BJ (cell line): ENCODE measurements around the gene LMO1. TPM values are rescaled to one million over a fixed set of nuclear protein-coding genes. Genes with fewer than 3 reads are reported as not detected.
A peak's percentile ranks its signal among the peaks of the same experiment; 100 is the strongest.

ENCODE experiments used
- CTCF ChIA-PET: fragments of 350-600 bp; formaldehyde crosslinking; extraction: SDS; loops from one replicate; lab custom pipeline; 2021; ENCODE audit warnings: antibody characterized with exemption, inconsistent platforms; lab: Yijun Ruan, JAX
- POLR2A ChIA-PET: fragments of 300-600 bp; sonication (Branson Sonifier 250); formaldehyde crosslinking; extraction: SDS; loops from one replicate; lab custom pipeline; 2021; ENCODE audit warnings: antibody characterized with exemption; lab: Charles Lee
- DNase-seq: peaks from one replicate; pipeline ENCODE4 v3.0.0-alpha.2; 2011; ENCODE audit warnings: low read depth
- H3K27me3 ChIP-seq: 2 replicates; pipeline ENCODE4 v1.6.0; 2011; ENCODE audit warnings: low read length; ENCODE audit not compliant: control insufficient read depth, insufficient read depth
- H3K36me3 ChIP-seq: 2 replicates; pipeline ENCODE4 v1.5.1; 2011; ENCODE audit warnings: low read length; ENCODE audit not compliant: control insufficient read depth, insufficient read depth
- H3K4me3 ChIP-seq: 2 replicates; pipeline ENCODE4 v1.5.1; 2011; ENCODE audit warnings: low read depth, mild to moderate bottlenecking, control low read depth, low read length
- CTCF ChIP-seq: IDR thresholded peaks from 2 replicates; pipeline ENCODE4 v1.5.1; 2011; ENCODE audit warnings: low read depth, mild to moderate bottlenecking, control low read depth, inconsistent platforms, low read length, moderate library complexity; ENCODE audit not compliant: insufficient read depth
- polyA plus RNA-seq: library from polyadenylated mRNA; depleted of rRNA; stranded (reverse); fragments of >200 nt; gene quantifications from 2 replicates; pipeline ENCODE4 v1.2.3, GENCODE V29; 2011

The LMO1 gene
- polyA plus RNA-seq, 1 experiment = not detected

- CTCF ChIA-PET = interaction anchor here (0.5 to 6.8 kb wide), 19 partner anchors 9 to 664 kb away, joined by 3 to 55 read pairs (median 3); partner anchors contain the start of gene LMO1
- Histone ChIP-seq H3K27me3 (peaks cover 4% of the 10 kb centered on the region; the same call in 1 of the 2 replicates), H3K4me3 (no peak overlapping the region), H3K36me3 (no peaks in the 10 kb centered on the region)
- no peak for TF ChIP-seq CTCF
- no peak for DNase-seq
- POLR2A ChIA-PET = interaction anchor here (0.5 kb wide), 1 partner anchor 95 kb away, joined by 4 read pairs; no protein-coding TSS in a partner anchor
These were observed 43.2 kb downstream of the LMO1 start for GRCh38 chr11:8220261-8221045.

- ChIA-PET POLR2A (no interaction called here), CTCF (interaction anchor here (0.6 to 6.8 kb wide), 19 partner anchors 8 to 586 kb away, joined by 3 to 55 read pairs (median 3); partner anchors contain the start of gene LMO1)
- no peak for DNase-seq
- no peaks in the 10 kb centered on the region for H3K36me3 ChIP-seq
- peaks cover 4% of the 10 kb centered on the region; the same call in 1 of the 2 replicates for H3K27me3 ChIP-seq
- peak; percentile 79 for TF ChIP-seq CTCF
- no peak overlapping the region for H3K4me3 ChIP-seq
These were observed 44.2 kb downstream of the LMO1 start for GRCh38 chr11:8219257-8220021.

GRCh38 chr11:8218840-8219239 is 44.8 kb downstream of the LMO1 start:
- no peak overlapping the region for H3K4me3 ChIP-seq
- ChIA-PET POLR2A (no interaction called here), CTCF (interaction anchor here (1.2 to 6.8 kb wide), 8 partner anchors 14 to 363 kb away, joined by 3 to 55 read pairs (median 4); partner anchors contain the start of gene LMO1)
- TF ChIP-seq CTCF = no peak
- peaks cover 4% of the 10 kb centered on the region; the same call in 1 of the 2 replicates for H3K27me3 ChIP-seq
- H3K36me3 ChIP-seq = no peaks in the 10 kb centered on the region
- no peak for DNase-seq

GRCh38 chr11:8218409-8218808 is 45.3 kb downstream of the LMO1 start:
- no peak for DNase-seq
- no peak overlapping the region for H3K4me3 ChIP-seq
- H3K36me3 ChIP-seq = no peaks in the 10 kb centered on the region
- ChIA-PET POLR2A (no interaction called here), CTCF (interaction anchor here (0.6 to 2.8 kb wide), 6 partner anchors 23 to 344 kb away, joined by 3 to 9 read pairs (median 4); partner anchors contain the start of gene LMO1)
- TF ChIP-seq CTCF = no peak
- H3K27me3 ChIP-seq = peaks cover 3% of the 10 kb centered on the region; the same call in 1 of the 2 replicates
